ENCODE results near the gene DPP6. TPM values are rescaled to one million over a fixed set of nuclear protein-coding genes. Genes with fewer than 3 reads are reported as not detected.
A peak's percentile ranks its signal among the peaks of the same experiment; 100 is the strongest.

DPP6 gene
- total RNA-seq, 4 donors from 2014 or later, result 0.30 to 11.8 (median 10.7) TPM

DNA sequence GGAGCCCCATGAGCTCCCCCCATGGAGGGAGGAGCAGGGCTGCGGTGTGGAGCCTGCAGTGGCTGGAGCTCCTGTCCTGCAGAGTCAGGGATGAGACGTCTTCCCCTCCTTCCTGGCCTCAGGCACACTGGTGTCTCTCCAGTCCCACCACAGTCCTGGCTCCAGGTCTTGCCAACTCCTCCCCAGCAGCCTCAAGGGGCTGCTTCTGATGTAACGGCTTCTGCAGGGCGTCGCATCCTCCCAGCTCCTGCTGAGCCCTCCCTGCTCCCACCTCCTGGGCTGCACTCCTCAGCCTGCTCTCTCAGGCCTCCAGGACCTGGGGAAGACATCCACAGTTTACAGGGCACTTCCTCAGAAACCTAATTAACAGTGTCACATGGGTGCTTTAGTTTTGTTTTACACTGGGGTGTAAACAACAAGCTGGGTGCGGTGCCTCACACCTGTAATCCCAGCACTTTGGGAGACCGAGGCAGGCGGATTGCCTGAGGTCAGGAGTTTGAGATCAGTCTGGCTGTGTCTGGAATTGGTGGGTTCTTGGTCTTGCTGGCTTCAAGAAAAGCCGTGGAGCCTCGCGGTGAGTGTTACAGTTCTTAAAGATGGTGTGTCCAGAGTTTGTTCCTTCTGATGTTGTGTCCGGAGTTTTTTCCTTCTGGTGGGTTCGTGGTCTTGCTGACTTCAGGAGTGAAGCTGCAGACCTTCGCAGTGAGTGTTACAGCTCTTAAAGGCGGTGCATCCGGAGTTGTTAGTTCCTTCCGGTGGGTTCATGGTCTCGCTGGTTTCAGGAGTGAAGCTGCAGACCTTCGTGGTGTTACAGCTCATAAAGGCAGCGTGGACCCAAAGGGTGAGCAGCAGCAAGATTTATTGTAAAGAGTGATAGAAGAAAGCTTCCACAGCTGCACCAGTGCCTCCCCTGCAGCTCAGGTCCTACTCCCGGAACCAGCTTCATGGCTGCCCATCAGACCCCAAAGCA is 855.7 kb downstream of the DPP6 start:
- 66% methylated on average over 21 of the region's 21 CpGs for WGBS
- TF ChIP-seq, protein P1, sequence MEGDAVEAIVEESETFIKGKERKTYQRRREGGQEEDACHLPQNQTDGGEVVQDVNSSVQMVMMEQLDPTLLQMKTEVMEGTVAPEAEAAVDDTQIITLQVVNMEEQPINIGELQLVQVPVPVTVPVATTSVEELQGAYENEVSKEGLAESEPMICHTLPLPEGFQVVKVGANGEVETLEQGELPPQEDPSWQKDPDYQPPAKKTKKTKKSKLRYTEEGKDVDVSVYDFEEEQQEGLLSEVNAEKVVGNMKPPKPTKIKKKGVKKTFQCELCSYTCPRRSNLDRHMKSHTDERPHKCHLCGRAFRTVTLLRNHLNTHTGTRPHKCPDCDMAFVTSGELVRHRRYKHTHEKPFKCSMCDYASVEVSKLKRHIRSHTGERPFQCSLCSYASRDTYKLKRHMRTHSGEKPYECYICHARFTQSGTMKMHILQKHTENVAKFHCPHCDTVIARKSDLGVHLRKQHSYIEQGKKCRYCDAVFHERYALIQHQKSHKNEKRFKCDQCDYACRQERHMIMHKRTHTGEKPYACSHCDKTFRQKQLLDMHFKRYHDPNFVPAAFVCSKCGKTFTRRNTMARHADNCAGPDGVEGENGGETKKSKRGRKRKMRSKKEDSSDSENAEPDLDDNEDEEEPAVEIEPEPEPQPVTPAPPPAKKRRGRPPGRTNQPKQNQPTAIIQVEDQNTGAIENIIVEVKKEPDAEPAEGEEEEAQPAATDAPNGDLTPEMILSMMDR (IDR thresholded peaks at IDR 0.05), result no peak
- TF ChIP-seq EP300 (IDR thresholded peaks at IDR 0.05) (no peak), POLR2A (IDR thresholded peaks at IDR 0.05) (no peak), POLR2AphosphoS5 (IDR thresholded peaks at IDR 0.05) (no peak)
- H3K9me3 ChIP-seq, result peaks cover 4% of the 10 kb centered on the region

DNA sequence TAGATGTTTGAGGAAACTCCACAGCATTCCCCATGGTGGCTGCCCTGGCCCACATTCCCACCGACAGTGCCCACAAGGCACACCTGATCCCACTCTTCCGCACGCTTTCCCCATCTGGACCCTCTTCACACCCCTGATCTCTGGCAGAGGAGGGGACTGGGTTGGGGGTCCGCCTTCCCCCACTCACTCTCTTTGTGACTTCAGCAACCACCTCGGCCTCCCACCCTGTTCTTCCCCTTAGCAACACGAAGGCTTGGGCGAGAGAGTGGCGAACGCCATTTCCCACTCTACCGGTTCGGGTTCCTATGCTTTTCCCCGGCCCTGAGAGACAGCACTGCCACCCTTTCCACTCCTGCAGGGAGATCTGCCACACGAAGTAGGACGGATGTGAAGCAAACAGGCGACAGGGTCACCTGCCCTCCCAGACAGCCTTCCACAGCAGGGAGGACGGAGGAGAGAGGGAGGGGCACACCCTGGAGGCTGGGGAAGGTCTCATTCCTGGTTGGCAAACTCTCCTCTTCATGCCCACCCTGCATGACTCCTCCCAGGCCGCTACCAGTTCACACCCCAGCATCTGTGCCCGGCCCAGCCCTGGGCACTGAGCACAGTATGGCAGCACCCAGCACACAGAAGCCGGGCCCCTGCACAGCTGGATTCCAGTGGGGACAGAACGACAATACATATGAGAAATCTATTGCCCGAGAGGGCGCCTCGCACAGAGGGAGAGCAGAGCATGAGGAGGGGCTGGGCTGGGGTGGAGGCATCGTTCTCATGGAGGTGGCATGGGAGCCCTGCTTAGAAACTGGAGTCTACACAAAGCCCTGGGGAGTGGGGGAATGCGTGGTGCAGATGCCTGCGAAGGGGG is 857.3 kb downstream of the DPP6 start:
- TF ChIP-seq, protein P1 (IDR thresholded peaks at IDR 0.05), result no peak
- TF ChIP-seq EP300 (IDR thresholded peaks at IDR 0.05) (no peak), POLR2A (IDR thresholded peaks at IDR 0.05) (no peak), POLR2AphosphoS5 (IDR thresholded peaks at IDR 0.05) (no peak)
- DNase-seq (ENCODE audit: low spot score in 2 of 2), result peak in 1 of 2 donors; percentile 61
- Histone ChIP-seq H3K4me3 (no peak overlapping the region), H3K36me3 (no peaks in the 10 kb centered on the region), H3K9me3 (peaks cover 4% of the 10 kb centered on the region), H3K4me1 (peaks cover 11% of the 10 kb centered on the region), H3K27me3 (peaks cover 26% of the 10 kb centered on the region), H3K27ac (no peak overlapping the region)
- 80% methylated on average over 23 of the region's 26 CpGs for WGBS

More for the DNA sequence above, 855.7 kb downstream of the DPP6 start:
- H3K27me3 ChIP-seq, result peaks cover 21% of the 10 kb centered on the region
- H3K4me1 ChIP-seq, result no peaks in the 10 kb centered on the region
- H3K36me3 ChIP-seq, result no peaks in the 10 kb centered on the region
- no peak for DNase-seq (ENCODE audit: low spot score in 2 of 2)
- no peak overlapping the region for H3K4me3 ChIP-seq
- no peak overlapping the region for H3K27ac ChIP-seq

DNA sequence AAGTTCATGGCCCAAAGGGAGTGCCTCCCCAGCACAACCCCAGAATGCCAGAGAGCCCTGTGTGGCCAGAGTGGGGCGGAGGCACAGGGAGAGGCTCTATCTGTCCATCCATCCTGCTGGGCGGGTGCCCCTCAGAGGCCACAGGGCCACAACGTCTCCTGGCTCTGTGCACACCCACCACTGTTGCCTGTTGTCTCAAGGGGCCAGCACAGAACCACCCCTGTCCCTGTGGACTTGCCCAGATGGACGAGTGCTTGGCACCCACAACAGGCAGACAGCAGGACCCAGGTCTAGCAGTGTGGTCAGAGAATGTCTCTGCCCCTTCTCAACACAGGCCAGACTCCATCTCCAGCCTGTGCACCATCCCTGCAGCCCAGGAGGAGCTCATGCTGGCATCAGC is 857.9 kb downstream of the DPP6 start:
- peak in 1 of 2 donors; percentile 66 for DNase-seq (ENCODE audit: low spot score in 2 of 2)
- H3K4me3 ChIP-seq, result no peak overlapping the region
- peaks cover 15% of the 10 kb centered on the region for H3K4me1 ChIP-seq
- H3K27ac ChIP-seq, result no peak overlapping the region
- no peak for TF ChIP-seq POLR2A (IDR thresholded peaks at IDR 0.05)
- TF ChIP-seq, protein P1 (IDR thresholded peaks at IDR 0.05), result no peak
- TF ChIP-seq POLR2AphosphoS5 (IDR thresholded peaks at IDR 0.05), result no peak
- no peak for TF ChIP-seq EP300 (IDR thresholded peaks at IDR 0.05)
- peaks cover 4% of the 10 kb centered on the region for H3K9me3 ChIP-seq
- no CpG with 5 or more reads among the region's 4 CpGs for WGBS
- H3K27me3 ChIP-seq, result peaks cover 32% of the 10 kb centered on the region
- H3K36me3 ChIP-seq, result no peaks in the 10 kb centered on the region

DNA sequence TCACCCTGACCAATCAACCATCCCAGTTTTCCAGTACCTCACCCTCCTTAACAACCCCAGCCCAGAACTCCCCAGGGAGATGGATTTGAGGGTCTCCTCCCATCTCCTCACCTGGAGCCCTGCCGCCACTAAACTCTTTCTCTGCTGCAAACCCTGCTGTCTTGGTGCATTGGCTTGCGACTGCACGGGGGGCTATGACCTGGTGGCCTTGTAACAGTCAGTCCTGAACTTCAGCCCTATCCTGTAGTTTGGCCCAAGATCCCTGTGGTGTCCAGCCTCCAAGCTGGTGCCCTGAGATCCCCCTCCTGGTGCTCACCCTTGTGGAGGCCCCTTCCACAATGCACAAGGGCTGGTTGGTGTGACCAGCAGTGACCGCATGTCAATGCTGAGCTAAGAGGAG is 858.8 kb downstream of the DPP6 start:
- no peak for DNase-seq (ENCODE audit: low spot score in 2 of 2)
- Histone ChIP-seq H3K27me3 (peaks cover 41% of the 10 kb centered on the region), H3K4me1 (peaks cover 15% of the 10 kb centered on the region), H3K36me3 (no peaks in the 10 kb centered on the region), H3K27ac (no peak overlapping the region), H3K4me3 (no peak overlapping the region), H3K9me3 (peaks cover 4% of the 10 kb centered on the region)
- 99% methylated on average over 4 of the region's 4 CpGs for WGBS
- TF ChIP-seq POLR2AphosphoS5 (IDR thresholded peaks at IDR 0.05), result no peak
- no peak for TF ChIP-seq POLR2A (IDR thresholded peaks at IDR 0.05)
- TF ChIP-seq EP300 (IDR thresholded peaks at IDR 0.05), result no peak
- TF ChIP-seq, protein P1 (IDR thresholded peaks at IDR 0.05), result no peak
